ENCODE data around the gene KCTD8. TPM values are rescaled to one million over a fixed set of nuclear protein-coding genes. Genes with fewer than 3 reads are reported as not detected.

The KCTD8 gene
- total RNA-seq, 1 experiment from 2014 or later: not detected

GRCh38 chr4:44279066-44279465 is 169.5 kb downstream of the KCTD8 start:
- H3K9me2 ChIP-seq (ENCODE audit: insufficient read depth): no peaks in the 10 kb centered on the region
- ChIA-PET POLR2A (ENCODE audit: unreplicated experiment) (interaction anchor here (0.8 kb wide), 1 partner anchor 1142 kb away, joined by 10 read pairs; no protein-coding TSS in a partner anchor), CTCF (no interaction called here)
- no peaks in the 10 kb centered on the region for H3K27me3 ChIP-seq (ENCODE audit: insufficient read depth, low read depth)
- no peak overlapping the region for H3K4me3 ChIP-seq
- no peaks in the 10 kb centered on the region for H3K4me1 ChIP-seq (replicated peaks; ENCODE audit: insufficient read depth)
- no peak for DNase-seq
- no peaks in the 10 kb centered on the region for H3F3A ChIP-seq (ENCODE audit: insufficient read depth, low read depth)
- no peaks in the 10 kb centered on the region for H3K9me3 ChIP-seq (ENCODE audit: insufficient read depth, low read depth)
- no peaks in the 10 kb centered on the region for H4K20me1 ChIP-seq (ENCODE audit: insufficient read depth)
- TF ChIP-seq EZH2 (IDR thresholded peaks at IDR 0.05; ENCODE audit: low read depth): no peak
- no peak for TF ChIP-seq CTCF (conservative IDR thresholded peaks at IDR 0.05)
- H3K79me2 ChIP-seq (ENCODE audit: low read depth): no peaks in the 10 kb centered on the region
- H3K4me2 ChIP-seq: no peak overlapping the region
- no TSS peak for BruUV-seq (replicated peaks)
- no peak overlapping the region for H2AFZ ChIP-seq
- no peaks in the 10 kb centered on the region for H3K36me3 ChIP-seq (ENCODE audit: low read depth)
- no peak overlapping the region for H3K27ac ChIP-seq
- intact Hi-C loops (cut with micrococcal nuclease; ENCODE audit: unreplicated experiment): no loop called here

GRCh38 chr4:44257461-44257860 is 191.1 kb downstream of the KCTD8 start:
- H3K4me3 ChIP-seq: no peak overlapping the region
- ChIA-PET CTCF (no interaction called here), POLR2A (ENCODE audit: unreplicated experiment) (no interaction called here)
- no peak overlapping the region for H3K4me2 ChIP-seq
- DNase-seq: no peak
- no peaks in the 10 kb centered on the region for H3K79me2 ChIP-seq (ENCODE audit: low read depth)
- H3K27ac ChIP-seq: no peak overlapping the region
- no peaks in the 10 kb centered on the region for H3K4me1 ChIP-seq (replicated peaks; ENCODE audit: insufficient read depth)
- intact Hi-C loops (cut with micrococcal nuclease; ENCODE audit: unreplicated experiment): no loop called here
- no peaks in the 10 kb centered on the region for H3F3A ChIP-seq (ENCODE audit: insufficient read depth, low read depth)
- BruUV-seq (replicated peaks): no TSS peak
- no peak overlapping the region for H2AFZ ChIP-seq
- no peaks in the 10 kb centered on the region for H3K9me2 ChIP-seq (ENCODE audit: insufficient read depth)
- H3K27me3 ChIP-seq (ENCODE audit: insufficient read depth, low read depth): no peaks in the 10 kb centered on the region
- no peaks in the 10 kb centered on the region for H4K20me1 ChIP-seq (ENCODE audit: insufficient read depth)
- no peaks in the 10 kb centered on the region for H3K9me3 ChIP-seq (ENCODE audit: insufficient read depth, low read depth)
- TF ChIP-seq EZH2 (IDR thresholded peaks at IDR 0.05; ENCODE audit: low read depth) (no peak), CTCF (conservative IDR thresholded peaks at IDR 0.05) (no peak)
- no peaks in the 10 kb centered on the region for H3K36me3 ChIP-seq (ENCODE audit: low read depth)

- DNase-seq: no peak
- Histone ChIP-seq H3K79me2 (ENCODE audit: low read depth) (no peaks in the 10 kb centered on the region), H3K4me3 (no peak overlapping the region), H3F3A (ENCODE audit: insufficient read depth, low read depth) (no peaks in the 10 kb centered on the region), H3K36me3 (ENCODE audit: low read depth) (no peaks in the 10 kb centered on the region), H3K4me2 (no peak overlapping the region), H3K9me2 (ENCODE audit: insufficient read depth) (no peaks in the 10 kb centered on the region), H3K9me3 (ENCODE audit: insufficient read depth, low read depth) (no peaks in the 10 kb centered on the region), H3K4me1 (replicated peaks; ENCODE audit: insufficient read depth) (no peaks in the 10 kb centered on the region), H3K27me3 (ENCODE audit: insufficient read depth, low read depth) (no peaks in the 10 kb centered on the region), H2AFZ (no peak overlapping the region), H4K20me1 (ENCODE audit: insufficient read depth) (no peaks in the 10 kb centered on the region), H3K27ac (no peak overlapping the region)
- ChIA-PET CTCF (no interaction called here), POLR2A (ENCODE audit: unreplicated experiment) (no interaction called here)
- no TSS peak for BruUV-seq (replicated peaks)
- TF ChIP-seq CTCF (conservative IDR thresholded peaks at IDR 0.05): no peak
- TF ChIP-seq EZH2 (IDR thresholded peaks at IDR 0.05; ENCODE audit: low read depth): no peak
- intact Hi-C loops (cut with micrococcal nuclease; ENCODE audit: unreplicated experiment): no loop called here
Measured at GRCh38 chr4:44256414-44256813, 192.2 kb downstream of the KCTD8 start.
